Naive B cell (primary cell): ENCODE data around the gene FREM1. TPM values are rescaled to one million over a fixed set of nuclear protein-coding genes. Genes with fewer than 3 reads are reported as not detected.

ENCODE experiments used
- ATAC-seq, 2 donors: fragments of 150-1000 bp; cut with Tn5 transposase; 2 replicates each; pipeline ENCODE4 v1.10.0; 2021; ENCODE audit warnings: low read depth in 2 of 2, mild to moderate bottlenecking in 2 of 2, moderate library complexity in 2 of 2
- DNase-seq: peaks from one replicate; pipeline ENCODE4 v3.0.0; 2022
- H3K27ac Mint-ChIP-seq, 6 donors: one replicate each; pipeline ENCODE4 v1.8.0; 2020 to 2022; ENCODE audit warnings: mild to moderate bottlenecking in 6 of 6, mixed read lengths in 6 of 6, moderate library complexity in 5 of 6, inconsistent platforms in 2 of 6
- H3K27me3 Mint-ChIP-seq, 3 donors: one replicate each; pipeline ENCODE4 v1.8.0; 2021 to 2022; ENCODE audit warnings: mixed read lengths in 3 of 3, mild to moderate bottlenecking in 1 of 3
- H3K36me3 Mint-ChIP-seq, 2 donors: one replicate each; pipeline ENCODE4 v1.8.0; 2020 to 2022; ENCODE audit warnings: mixed read lengths in 2 of 2, inconsistent platforms in 1 of 2, mild to moderate bottlenecking in 1 of 2
- H3K4me1 Mint-ChIP-seq, 3 donors: one replicate each; pipeline ENCODE4 v1.8.0; 2020 to 2022; ENCODE audit warnings: mixed read lengths in 3 of 3, inconsistent platforms in 1 of 3, mild to moderate bottlenecking in 1 of 3, moderate library complexity in 1 of 3
- H3K4me3 Mint-ChIP-seq, 8 donors: one replicate each; pipeline ENCODE4 v1.8.0; 2020 to 2022; ENCODE audit warnings: mild to moderate bottlenecking in 8 of 8, mixed read lengths in 8 of 8, moderate library complexity in 8 of 8, inconsistent platforms in 2 of 8
- H3K9me3 Mint-ChIP-seq, 7 donors: one replicate each; pipeline ENCODE4 v1.8.0; 2020 to 2022; ENCODE audit warnings: mixed read lengths in 7 of 7, mild to moderate bottlenecking in 5 of 7, inconsistent platforms in 2 of 7, moderate library complexity in 1 of 7
- polyA plus RNA-seq, 6 donors: library from polyadenylated mRNA; unstranded; fragments of 300-500 nt; fragmentation: Illumina TruSeq; gene quantifications; one replicate each; pipeline ENCODE4 v1.2.3, GENCODE V29; 2021; ENCODE audit warnings: low read depth in 6 of 6

The FREM1 gene
- polyA plus RNA-seq, 6 donors from 2014 or later, result not detected

DNA sequence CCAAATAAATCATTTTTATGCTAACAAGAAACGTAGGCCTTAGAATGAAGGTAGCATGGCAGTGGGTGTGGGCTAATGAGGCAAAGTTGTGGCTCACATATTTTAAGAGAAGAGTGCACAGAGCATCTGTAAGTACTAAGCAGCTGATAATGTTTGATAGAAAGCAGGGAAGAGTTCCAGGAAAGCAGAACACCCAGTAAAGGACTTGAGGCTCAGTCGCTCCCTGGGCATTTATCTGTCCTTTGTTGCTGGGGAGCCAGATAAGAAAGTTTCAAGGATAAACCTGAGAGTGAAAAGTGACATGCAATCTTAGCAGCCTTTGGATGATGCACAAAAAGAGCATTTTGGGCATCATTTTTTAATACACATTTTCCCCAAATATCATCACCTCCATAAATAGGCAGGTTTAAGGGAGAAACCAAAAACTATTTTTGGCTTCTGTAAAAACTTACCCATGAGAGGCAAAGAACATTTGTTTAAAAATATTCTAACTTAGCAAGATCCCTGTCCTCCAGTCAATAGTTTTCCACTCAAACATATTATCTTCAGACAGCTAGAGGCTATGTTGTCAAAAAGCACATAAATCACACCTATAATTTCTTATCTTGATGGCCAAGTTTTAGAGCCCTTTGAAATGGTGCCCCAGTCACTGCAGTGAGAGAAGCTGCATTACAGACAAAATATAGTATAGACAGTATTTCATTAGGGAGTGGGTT, 3.4 kb downstream of the FREM1 start:
- Mint-ChIP-seq H3K27ac (no peak overlapping the region), H3K4me1 (no peaks in the 10 kb centered on the region), H3K4me3 (no peak overlapping the region), H3K9me3 (peaks cover 0 to 4% (median 0%) of the 10 kb centered on the region in 7 donors), H3K27me3 (no peaks in the 10 kb centered on the region), H3K36me3 (no peaks in the 10 kb centered on the region)
- ATAC-seq (no peak), DNase-seq (no peak)

DNA sequence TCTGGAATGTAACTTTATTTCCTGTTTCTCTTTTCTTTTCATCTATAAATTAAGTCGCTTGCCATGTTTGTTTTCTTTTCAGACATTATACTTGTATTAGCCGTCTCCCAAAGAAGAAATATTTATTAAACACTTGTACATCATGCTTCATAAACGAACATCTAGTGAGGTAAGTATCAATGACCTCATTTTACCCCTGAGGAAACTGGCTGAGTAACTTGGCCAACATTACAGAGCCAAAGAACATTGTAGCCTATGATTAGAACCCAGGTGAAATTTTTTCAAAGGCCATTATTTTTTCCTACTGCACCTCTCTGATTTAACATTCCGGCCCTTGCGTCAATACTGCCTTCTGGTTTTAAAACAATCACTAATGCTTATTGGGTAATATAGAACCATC, 4.2 kb downstream of the FREM1 start:
- DNase-seq, result no peak
- no peaks in the 10 kb centered on the region for H3K4me1 Mint-ChIP-seq
- H3K27ac Mint-ChIP-seq, result no peak overlapping the region
- H3K27me3 Mint-ChIP-seq, result no peaks in the 10 kb centered on the region
- peaks cover 0 to 4% (median 0%) of the 10 kb centered on the region in 7 donors for H3K9me3 Mint-ChIP-seq
- ATAC-seq, result no peak
- H3K36me3 Mint-ChIP-seq, result no peaks in the 10 kb centered on the region
- H3K4me3 Mint-ChIP-seq, result no peak overlapping the region

DNA sequence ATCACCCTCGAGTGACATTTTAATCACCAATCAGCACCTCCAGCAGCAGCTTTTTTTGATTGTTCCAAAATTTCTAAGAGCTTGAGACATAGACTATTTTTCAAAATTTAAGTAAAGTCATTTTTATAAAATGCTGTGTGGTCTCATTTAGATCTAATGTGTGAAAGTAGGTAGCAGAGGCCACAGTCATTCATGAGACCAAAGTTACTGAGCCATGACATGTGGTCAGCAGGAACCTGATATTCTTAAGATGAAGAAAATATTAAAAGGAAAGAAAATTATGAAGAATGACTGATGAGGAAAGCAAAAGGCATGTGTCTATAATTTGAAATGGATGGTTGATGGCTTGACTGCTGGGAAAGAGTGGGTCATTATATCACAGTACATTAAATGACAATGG, 7.2 kb downstream of the FREM1 start:
- H3K4me1 Mint-ChIP-seq, result no peaks in the 10 kb centered on the region
- DNase-seq (no peak), ATAC-seq (no peak)
- no peak overlapping the region for H3K27ac Mint-ChIP-seq
- no peak overlapping the region for H3K4me3 Mint-ChIP-seq
- H3K9me3 Mint-ChIP-seq, result peaks cover 0 to 5% (median 0%) of the 10 kb centered on the region in 7 donors
- peaks cover 0 to 5% (median 4%) of the 10 kb centered on the region in 3 donors for H3K27me3 Mint-ChIP-seq
- H3K36me3 Mint-ChIP-seq, result no peaks in the 10 kb centered on the region

DNA sequence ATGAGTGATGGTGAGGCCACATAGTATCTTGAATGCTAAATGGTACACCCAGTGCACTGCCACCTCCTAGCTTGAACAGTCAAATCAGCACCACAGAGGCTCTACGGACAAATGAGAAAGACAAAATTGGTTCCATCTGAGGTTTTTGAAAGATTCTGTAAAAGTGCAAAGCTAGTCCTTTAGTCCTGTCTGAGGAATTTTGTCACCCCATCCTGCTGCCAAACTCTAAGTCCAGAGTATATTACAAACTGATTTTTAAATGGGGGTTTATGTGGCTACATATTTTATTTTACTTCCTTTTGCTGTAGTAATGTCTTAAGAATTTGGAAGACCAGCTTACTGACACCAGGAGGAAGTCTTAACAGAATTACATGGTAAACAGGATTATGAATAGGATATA, 7.7 kb downstream of the FREM1 start:
- Mint-ChIP-seq H3K4me1 (no peaks in the 10 kb centered on the region), H3K36me3 (no peaks in the 10 kb centered on the region), H3K9me3 (peaks cover 0 to 5% (median 0%) of the 10 kb centered on the region in 7 donors), H3K27me3 (peaks cover 0 to 5% (median 4%) of the 10 kb centered on the region in 3 donors), H3K4me3 (no peak overlapping the region), H3K27ac (no peak overlapping the region)
- DNase-seq (no peak), ATAC-seq (no peak)

DNA sequence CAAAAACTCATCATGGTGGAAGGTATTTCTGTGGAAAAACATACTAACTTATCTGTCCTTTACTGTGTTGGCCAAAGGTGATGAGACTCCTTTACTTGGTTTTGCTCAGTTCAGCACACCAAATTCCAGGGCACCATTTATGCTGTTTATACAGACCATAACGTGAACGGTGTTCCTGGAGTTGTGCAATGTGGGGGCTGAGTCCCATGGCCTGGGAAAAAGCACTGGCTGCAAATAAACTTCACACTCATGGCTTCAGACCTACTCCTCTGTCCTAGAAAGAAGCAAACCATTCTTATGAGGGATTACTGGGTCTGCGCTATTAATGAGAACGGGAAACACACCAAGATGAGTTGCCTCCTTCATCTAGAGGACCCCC, 10.4 kb downstream of the FREM1 start:
- H3K4me1 Mint-ChIP-seq, result no peaks in the 10 kb centered on the region
- no peak overlapping the region for H3K27ac Mint-ChIP-seq
- no peak overlapping the region for H3K4me3 Mint-ChIP-seq
- H3K27me3 Mint-ChIP-seq, result peaks cover 0 to 5% (median 4%) of the 10 kb centered on the region in 3 donors
- ATAC-seq, result no peak
- H3K9me3 Mint-ChIP-seq, result peaks cover 0 to 7% (median 0%) of the 10 kb centered on the region in 7 donors
- no peaks in the 10 kb centered on the region for H3K36me3 Mint-ChIP-seq
- DNase-seq, result no peak

DNA sequence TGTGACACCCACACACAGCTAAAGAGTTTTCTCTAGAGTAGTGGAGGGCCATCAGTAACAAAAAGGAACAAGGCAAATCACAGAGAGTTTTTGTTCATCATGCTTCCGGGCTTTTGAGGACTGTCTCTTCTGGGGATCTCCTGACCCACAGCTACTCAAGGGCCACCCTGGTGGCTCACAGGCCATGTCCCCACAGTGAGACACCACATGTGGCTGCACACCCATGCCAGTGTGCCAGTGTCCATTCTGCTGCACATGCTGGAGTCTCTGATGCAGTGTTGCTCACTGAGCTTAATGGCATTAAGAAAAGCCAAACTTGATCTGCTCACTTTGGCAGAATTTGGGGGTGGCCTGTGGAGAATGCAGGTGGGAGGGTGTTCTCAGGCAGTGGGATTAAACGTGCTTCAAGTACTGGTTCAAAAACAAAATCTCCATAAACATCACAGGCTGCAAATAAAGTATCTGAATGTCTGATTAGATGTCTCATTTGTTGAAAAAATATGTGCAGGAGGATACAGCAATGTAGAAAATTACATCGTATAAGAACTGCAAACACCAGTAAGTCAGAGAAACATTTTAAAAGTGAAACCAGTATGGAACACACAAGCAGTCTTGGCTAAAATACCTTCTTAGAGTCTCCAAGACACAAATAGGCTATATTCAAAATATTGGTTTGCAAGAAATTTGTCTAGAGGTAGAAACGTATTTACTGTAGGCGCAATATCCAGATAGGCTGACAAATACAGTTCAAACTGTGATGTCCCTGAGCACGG, 11.0 kb downstream of the FREM1 start:
- peaks cover 0 to 6% (median 0%) of the 10 kb centered on the region in 7 donors for H3K9me3 Mint-ChIP-seq
- H3K27ac Mint-ChIP-seq, result no peak overlapping the region
- no peaks in the 10 kb centered on the region for H3K36me3 Mint-ChIP-seq
- H3K27me3 Mint-ChIP-seq, result peaks cover 0 to 5% (median 4%) of the 10 kb centered on the region in 3 donors
- no peak overlapping the region for H3K4me3 Mint-ChIP-seq
- ATAC-seq, result no peak
- DNase-seq, result no peak
- H3K4me1 Mint-ChIP-seq, result no peaks in the 10 kb centered on the region

DNA sequence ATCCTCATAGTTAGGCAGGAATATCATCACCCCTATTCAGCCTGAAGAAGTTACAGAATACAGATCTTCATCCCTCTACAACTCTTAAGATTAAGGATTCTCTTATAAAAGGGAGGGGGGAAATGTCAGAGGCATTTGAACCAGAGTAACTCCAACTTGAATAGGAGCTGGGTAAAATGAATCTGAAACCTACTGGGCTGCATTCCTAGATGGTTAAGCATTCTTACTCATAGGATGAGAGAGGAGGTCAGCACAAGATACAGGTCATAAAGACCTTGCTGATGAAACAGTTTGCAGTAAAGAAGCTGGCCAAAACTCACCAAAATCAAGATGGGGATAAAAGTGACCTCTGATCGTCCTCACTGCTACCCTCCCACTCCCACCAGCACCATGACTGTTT, 14.4 kb downstream of the FREM1 start:
- peaks cover 0 to 6% (median 0%) of the 10 kb centered on the region in 7 donors for H3K9me3 Mint-ChIP-seq
- H3K27ac Mint-ChIP-seq, result no peak overlapping the region
- ATAC-seq, result no peak
- no peak for DNase-seq
- H3K27me3 Mint-ChIP-seq, result peaks cover 0 to 5% (median 4%) of the 10 kb centered on the region in 3 donors
- no peaks in the 10 kb centered on the region for H3K36me3 Mint-ChIP-seq
- H3K4me3 Mint-ChIP-seq, result no peak overlapping the region
- no peaks in the 10 kb centered on the region for H3K4me1 Mint-ChIP-seq

DNA sequence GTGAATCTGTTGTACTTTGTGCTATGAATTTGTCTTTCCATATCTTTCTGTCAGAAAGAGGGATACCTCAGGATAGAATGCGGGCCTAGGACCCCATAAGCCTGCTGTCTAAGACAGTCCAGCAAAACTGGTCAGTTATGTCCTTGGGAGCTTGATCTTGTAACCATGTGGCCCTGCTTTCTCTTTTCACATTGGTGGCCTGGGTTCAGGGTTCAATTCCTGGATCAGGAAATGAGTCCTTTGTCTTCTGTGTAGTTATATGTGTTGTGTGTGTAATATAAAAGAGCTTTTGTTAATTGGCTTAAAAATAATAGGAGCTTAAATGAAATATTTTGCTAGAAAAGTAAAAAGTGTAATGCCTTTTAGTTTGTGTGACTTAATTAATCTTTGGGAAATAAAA, 16.9 kb downstream of the FREM1 start:
- ATAC-seq (no peak), DNase-seq (no peak)
- Mint-ChIP-seq H3K4me1 (no peaks in the 10 kb centered on the region), H3K36me3 (no peaks in the 10 kb centered on the region), H3K9me3 (peaks cover 0 to 6% (median 0%) of the 10 kb centered on the region in 7 donors), H3K27me3 (peaks cover 0 to 4% (median 0%) of the 10 kb centered on the region in 3 donors), H3K4me3 (no peak overlapping the region), H3K27ac (no peak overlapping the region)

DNA sequence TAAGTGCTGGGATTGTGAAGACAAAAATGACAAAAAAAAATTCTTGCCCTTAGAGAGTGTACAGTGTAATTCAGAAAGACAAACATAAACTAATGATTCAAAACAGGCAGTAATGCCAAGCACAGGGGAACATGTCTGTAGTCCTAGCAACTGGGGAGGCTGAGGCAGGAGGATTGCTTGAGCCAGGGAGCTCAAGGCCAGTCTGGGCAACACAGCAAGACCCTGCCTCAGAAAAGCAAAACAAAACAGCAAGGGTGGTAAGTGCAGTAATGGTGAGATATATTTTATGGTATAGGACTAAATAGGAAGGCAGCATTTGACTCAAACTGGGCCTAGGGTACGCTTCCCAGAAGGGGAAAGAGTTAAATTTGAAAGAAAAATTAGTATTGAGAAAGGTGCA, 18.9 kb downstream of the FREM1 start:
- Mint-ChIP-seq H3K4me1 (no peaks in the 10 kb centered on the region), H3K4me3 (no peak overlapping the region), H3K27me3 (peaks cover 0 to 4% (median 0%) of the 10 kb centered on the region in 3 donors), H3K9me3 (peaks cover 0 to 6% (median 0%) of the 10 kb centered on the region in 7 donors), H3K27ac (no peak overlapping the region), H3K36me3 (no peaks in the 10 kb centered on the region)
- no peak for DNase-seq
- ATAC-seq, result no peak

DNA sequence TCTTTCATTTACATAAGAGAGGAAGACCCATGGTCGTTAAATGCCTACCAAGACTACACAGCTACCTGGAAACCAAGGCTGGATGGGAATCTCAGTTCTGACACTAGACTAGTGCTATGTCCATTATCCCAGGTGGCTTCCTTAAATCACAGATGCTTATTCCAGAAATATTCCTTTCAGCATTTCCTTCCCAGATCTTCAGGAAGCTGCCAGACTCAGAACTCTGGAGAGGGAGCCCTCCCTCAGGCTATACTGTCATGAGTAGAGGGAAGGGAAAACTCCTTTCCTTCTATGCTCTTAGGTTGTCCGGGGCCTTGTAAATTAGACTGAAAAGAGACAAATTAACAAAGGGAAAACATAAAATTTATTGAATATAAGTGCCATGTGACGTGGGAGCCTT, 20.8 kb downstream of the FREM1 start:
- DNase-seq (no peak), ATAC-seq (no peak)
- Mint-ChIP-seq H3K9me3 (peaks cover 0 to 2% (median 0%) of the 10 kb centered on the region in 7 donors), H3K4me1 (no peaks in the 10 kb centered on the region), H3K27me3 (peaks cover 0 to 4% (median 0%) of the 10 kb centered on the region in 3 donors), H3K4me3 (no peak overlapping the region), H3K27ac (no peak overlapping the region), H3K36me3 (no peaks in the 10 kb centered on the region)

DNA sequence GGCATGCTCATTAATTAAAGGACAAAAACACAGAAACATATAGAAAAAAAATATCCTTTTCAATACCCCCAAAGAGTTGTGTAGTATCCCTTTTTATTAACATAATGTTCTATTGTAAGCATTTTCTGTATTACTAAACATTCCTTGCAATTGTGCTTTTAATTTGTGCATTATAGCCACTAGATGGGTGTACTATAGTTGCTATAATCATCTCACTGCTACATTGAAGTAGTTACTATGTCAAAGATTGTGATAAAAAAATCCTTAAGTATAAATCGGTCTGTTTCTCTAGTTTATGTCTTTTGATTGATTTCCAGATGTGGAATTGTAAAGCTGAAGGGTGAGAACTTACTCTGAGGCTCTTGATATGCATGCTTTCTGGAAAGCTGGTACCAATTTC, 21.4 kb downstream of the FREM1 start:
- Mint-ChIP-seq H3K27ac (no peak overlapping the region), H3K27me3 (peaks cover 0 to 4% (median 0%) of the 10 kb centered on the region in 3 donors), H3K9me3 (peaks cover 0 to 2% (median 0%) of the 10 kb centered on the region in 7 donors), H3K36me3 (no peaks in the 10 kb centered on the region), H3K4me3 (no peak overlapping the region), H3K4me1 (no peaks in the 10 kb centered on the region)
- ATAC-seq (no peak), DNase-seq (no peak)

DNA sequence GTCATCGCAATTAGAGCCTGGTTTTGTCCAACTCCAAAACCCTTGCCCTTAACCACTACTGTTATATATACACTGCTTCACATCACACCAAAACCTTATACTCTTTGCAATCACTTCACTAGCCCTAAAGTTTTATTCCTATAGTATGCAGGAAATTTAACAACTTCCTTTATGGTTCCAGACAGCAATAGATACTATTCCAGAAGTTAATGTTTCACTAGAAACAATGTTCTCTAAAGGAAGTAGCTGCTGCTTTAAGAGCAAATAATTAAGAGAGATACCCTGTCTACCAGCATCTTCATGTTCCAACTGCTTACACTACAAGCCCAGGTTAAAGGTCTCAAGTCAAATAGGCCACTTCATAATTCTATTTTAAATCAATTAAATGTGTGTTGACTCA, 22.0 kb downstream of the FREM1 start:
- Mint-ChIP-seq H3K36me3 (no peaks in the 10 kb centered on the region), H3K27ac (no peak overlapping the region)

DNA sequence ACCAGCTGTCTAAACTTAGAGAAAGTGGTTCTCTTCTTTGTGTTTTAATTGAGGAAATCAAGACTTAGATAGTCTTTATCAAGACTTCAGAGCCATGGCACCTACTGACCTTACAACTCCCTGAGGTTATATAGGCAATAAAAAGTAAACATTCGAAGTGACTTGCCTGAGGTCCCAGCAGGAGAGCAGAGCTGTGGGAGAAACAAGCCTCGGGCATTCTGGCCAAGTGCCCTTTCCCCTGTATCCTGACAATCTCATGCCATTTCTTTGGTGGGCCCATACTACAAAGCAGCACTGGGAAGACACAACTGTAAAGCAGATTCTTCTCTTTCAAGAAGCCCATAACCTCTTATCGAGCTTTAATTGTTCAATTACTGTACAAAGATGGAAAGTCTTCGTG, 23.1 kb downstream of the FREM1 start:
- DNase-seq (no peak), ATAC-seq (no peak)
- Mint-ChIP-seq H3K4me3 (no peak overlapping the region), H3K27me3 (peaks cover 0 to 4% (median 4%) of the 10 kb centered on the region in 3 donors), H3K27ac (no peak overlapping the region), H3K4me1 (no peaks in the 10 kb centered on the region), H3K36me3 (no peaks in the 10 kb centered on the region), H3K9me3 (peaks cover 0 to 2% (median 0%) of the 10 kb centered on the region in 7 donors)

More for the DNA sequence above, 22.0 kb downstream of the FREM1 start:
- no peak for ATAC-seq
- no peak for DNase-seq
- Mint-ChIP-seq H3K4me1 (no peaks in the 10 kb centered on the region), H3K9me3 (peaks cover 0 to 2% (median 0%) of the 10 kb centered on the region in 7 donors), H3K27me3 (peaks cover 0 to 4% (median 2%) of the 10 kb centered on the region in 3 donors), H3K4me3 (no peak overlapping the region)
